BJ (cell line): ENCODE measurements around the gene GK2. TPM values are rescaled to one million over a fixed set of nuclear protein-coding genes. Genes with fewer than 3 reads are reported as not detected.

Experiments used
- CTCF ChIA-PET: fragments of 350-600 bp; formaldehyde crosslinking; extraction: SDS; loops from one replicate; lab custom pipeline; 2021; ENCODE audit warnings: antibody characterized with exemption, inconsistent platforms; lab: Yijun Ruan, JAX
- POLR2A ChIA-PET: fragments of 300-600 bp; sonication (Branson Sonifier 250); formaldehyde crosslinking; extraction: SDS; loops from one replicate; lab custom pipeline; 2021; ENCODE audit warnings: antibody characterized with exemption; lab: Charles Lee
- DNase-seq: peaks from one replicate; pipeline ENCODE4 v3.0.0-alpha.2; 2011; ENCODE audit warnings: low read depth
- H3K27me3 ChIP-seq: 2 replicates; pipeline ENCODE4 v1.6.0; 2011; ENCODE audit warnings: low read length; ENCODE audit not compliant: control insufficient read depth, insufficient read depth
- H3K36me3 ChIP-seq: 2 replicates; pipeline ENCODE4 v1.5.1; 2011; ENCODE audit warnings: low read length; ENCODE audit not compliant: control insufficient read depth, insufficient read depth
- H3K4me3 ChIP-seq: 2 replicates; pipeline ENCODE4 v1.5.1; 2011; ENCODE audit warnings: low read depth, mild to moderate bottlenecking, control low read depth, low read length
- polyA plus RNA-seq: library from polyadenylated mRNA; depleted of rRNA; stranded (reverse); fragments of >200 nt; gene quantifications from 2 replicates; pipeline ENCODE4 v1.2.3, GENCODE V29; 2011; rRNA removed
- TF ChIP-seq, protein P1 (sequence below): IDR thresholded peaks from 2 replicates; pipeline ENCODE4 v1.5.1; 2011; ENCODE audit warnings: low read depth, mild to moderate bottlenecking, control low read depth, inconsistent platforms, low read length, moderate library complexity; ENCODE audit not compliant: insufficient read depth

The GK2 gene
- polyA plus RNA-seq, 1 experiment: not detected

DNA sequence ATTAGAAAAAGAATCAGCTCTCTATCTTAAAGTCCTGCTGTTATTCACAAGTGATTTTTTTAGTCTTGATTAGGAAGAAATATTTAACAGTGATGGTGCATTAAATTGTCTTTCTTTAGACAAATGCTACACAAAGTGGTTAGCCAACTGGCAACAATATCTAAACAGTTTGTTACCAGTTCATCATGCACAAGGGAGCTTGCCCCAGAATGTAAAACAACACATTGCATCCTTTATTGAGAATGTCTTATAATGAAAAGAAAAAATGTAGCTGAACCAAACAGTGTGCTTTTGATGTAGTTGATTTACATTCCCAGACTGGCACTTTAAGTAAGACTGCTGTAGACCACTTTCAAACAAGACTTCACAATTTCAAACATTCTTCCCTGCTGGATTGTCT is 48.0 kb downstream of the GK2 start:
- POLR2A ChIA-PET: no interaction called here
- TF ChIP-seq, protein P1, sequence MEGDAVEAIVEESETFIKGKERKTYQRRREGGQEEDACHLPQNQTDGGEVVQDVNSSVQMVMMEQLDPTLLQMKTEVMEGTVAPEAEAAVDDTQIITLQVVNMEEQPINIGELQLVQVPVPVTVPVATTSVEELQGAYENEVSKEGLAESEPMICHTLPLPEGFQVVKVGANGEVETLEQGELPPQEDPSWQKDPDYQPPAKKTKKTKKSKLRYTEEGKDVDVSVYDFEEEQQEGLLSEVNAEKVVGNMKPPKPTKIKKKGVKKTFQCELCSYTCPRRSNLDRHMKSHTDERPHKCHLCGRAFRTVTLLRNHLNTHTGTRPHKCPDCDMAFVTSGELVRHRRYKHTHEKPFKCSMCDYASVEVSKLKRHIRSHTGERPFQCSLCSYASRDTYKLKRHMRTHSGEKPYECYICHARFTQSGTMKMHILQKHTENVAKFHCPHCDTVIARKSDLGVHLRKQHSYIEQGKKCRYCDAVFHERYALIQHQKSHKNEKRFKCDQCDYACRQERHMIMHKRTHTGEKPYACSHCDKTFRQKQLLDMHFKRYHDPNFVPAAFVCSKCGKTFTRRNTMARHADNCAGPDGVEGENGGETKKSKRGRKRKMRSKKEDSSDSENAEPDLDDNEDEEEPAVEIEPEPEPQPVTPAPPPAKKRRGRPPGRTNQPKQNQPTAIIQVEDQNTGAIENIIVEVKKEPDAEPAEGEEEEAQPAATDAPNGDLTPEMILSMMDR: no peak
- Histone ChIP-seq H3K27me3 (no peaks in the 10 kb centered on the region), H3K36me3 (no peaks in the 10 kb centered on the region), H3K4me3 (no peak overlapping the region)
- no peak for DNase-seq
- CTCF ChIA-PET: no interaction called here

- CTCF ChIA-PET: no interaction called here
- H3K27me3 ChIP-seq: no peaks in the 10 kb centered on the region
- TF ChIP-seq, protein P1: no peak
- DNase-seq: no peak
- no peak overlapping the region for H3K4me3 ChIP-seq
- POLR2A ChIA-PET: no interaction called here
- H3K36me3 ChIP-seq: no peaks in the 10 kb centered on the region
These were observed 49.6 kb downstream of the GK2 start for GRCh38 chr4:79358438-79358837.

DNA sequence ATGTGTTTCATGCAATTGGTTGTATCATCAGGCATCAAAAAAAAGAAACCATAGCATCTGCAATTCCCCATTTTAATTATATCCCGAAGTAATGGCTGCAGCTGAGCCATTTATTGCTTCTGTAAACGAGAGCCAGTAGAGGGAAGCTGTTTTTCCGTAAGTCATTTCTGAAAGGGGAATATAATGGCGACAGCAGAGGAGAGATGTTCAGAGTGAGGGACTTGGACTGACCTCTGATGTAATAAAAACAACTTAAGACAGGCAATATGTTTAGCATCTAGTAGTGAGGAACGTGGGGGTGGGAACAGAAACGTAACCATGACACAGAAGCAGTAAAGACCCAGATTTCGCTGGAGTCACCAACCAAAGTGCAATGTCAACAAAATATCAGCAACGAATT is 50.7 kb downstream of the GK2 start:
- H3K4me3 ChIP-seq: no peak overlapping the region
- ChIA-PET CTCF (no interaction called here), POLR2A (no interaction called here)
- H3K27me3 ChIP-seq: no peaks in the 10 kb centered on the region
- no peaks in the 10 kb centered on the region for H3K36me3 ChIP-seq
- DNase-seq: no peak
- TF ChIP-seq, protein P1: no peak

Other genes starting within 250 kb of the GK2 start
- not detected in 2 replicates for gene NAA11, start 82.2 kb downstream of the GK2 start, polyA plus RNA-seq